ENCODE data around the gene ASIP.

DNA sequence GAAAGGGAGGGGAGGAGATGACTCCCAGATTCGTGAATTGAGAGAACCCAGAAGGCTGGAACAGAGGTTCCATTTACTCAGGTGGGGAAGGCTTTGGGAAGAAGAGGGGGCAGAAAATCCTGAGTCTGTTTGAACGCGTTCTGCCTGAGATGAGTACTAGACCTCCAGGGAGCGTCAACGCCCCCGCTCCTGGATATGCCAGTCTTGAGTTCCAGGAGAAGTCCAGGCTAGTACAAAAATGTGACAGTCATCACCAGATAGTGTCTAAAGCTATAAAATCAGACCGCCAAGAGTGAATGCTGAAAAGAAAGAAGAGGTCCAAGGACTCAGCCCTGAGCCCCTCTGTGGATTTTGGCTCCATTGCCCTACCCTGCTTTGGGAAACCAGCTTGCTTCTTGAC, 53.3 kb downstream of the ASIP start:
- TF ChIP-seq, protein P1, sequence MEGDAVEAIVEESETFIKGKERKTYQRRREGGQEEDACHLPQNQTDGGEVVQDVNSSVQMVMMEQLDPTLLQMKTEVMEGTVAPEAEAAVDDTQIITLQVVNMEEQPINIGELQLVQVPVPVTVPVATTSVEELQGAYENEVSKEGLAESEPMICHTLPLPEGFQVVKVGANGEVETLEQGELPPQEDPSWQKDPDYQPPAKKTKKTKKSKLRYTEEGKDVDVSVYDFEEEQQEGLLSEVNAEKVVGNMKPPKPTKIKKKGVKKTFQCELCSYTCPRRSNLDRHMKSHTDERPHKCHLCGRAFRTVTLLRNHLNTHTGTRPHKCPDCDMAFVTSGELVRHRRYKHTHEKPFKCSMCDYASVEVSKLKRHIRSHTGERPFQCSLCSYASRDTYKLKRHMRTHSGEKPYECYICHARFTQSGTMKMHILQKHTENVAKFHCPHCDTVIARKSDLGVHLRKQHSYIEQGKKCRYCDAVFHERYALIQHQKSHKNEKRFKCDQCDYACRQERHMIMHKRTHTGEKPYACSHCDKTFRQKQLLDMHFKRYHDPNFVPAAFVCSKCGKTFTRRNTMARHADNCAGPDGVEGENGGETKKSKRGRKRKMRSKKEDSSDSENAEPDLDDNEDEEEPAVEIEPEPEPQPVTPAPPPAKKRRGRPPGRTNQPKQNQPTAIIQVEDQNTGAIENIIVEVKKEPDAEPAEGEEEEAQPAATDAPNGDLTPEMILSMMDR (IDR thresholded peaks at IDR 0.05; ENCODE audit: insufficient read depth, low read depth, low read length), result no peak
- TF ChIP-seq EZH2 (IDR thresholded peaks at IDR 0.05; ENCODE audit: insufficient read depth, low read length), result no peak
